Measurements from ENCODE around the gene C11orf87.
A peak's percentile ranks its signal among the peaks of the same experiment; 100 is the strongest.

The C11orf87 gene

DNA sequence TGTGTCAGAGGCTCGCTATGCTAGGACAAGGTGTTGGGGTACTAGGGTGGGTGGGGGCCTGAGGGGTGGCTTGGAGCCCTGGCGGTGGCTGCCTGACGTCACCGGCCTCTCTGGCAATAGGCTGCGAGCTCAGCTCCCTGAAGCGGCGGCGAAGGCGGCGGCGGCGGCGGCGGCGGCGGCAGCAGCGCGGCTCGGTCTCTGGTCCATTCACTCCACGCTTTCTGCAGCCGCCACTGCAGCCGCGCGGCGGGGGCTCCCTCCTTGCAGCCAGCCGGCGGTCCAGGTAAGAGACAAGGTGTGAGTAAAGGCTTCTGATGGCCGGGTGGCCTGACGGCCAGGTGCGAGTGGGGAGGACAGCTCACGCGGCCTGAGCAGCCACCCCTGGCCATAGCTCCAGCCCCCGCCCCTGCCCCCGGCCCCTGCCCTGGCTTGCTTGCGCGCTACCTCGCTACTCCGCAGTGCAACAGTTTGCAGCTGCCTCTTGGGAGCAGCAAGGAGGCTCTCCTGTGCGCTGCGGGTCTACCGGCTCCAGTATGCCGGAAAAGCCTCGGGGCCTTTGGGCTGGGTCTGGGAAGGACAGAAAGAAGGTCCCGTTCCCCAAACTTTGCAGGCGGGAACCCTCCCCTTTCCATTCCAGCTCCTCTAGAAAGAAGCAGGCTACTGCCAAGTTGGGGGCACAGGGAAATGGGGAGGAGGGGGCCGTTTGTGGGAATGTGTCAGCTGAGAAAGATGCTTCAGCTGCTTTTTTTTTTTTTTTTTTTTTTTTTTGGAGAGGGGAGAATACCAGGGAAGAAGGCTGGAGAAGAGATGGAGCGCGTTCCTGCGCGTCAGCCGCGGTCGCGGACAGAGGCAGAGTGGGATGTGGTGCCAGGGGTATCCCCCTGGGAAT lies at the start of gene C11orf87:
Gene C11orf87 (plus strand): TSS at position 210 of the 889 bp plus-strand sequence. CDS start 1,444 bp downstream, outside the sequence.
- no peaks in the 10 kb centered on the region for H3K9me3 ChIP-seq (ENCODE audit: control insufficient read depth in 5 of 5, low read length in 5 of 5)
- no peaks in the 10 kb centered on the region for H3K36me3 ChIP-seq (ENCODE audit: control insufficient read depth in 5 of 5, insufficient read depth in 5 of 5, low read length in 5 of 5)
- peaks cover 14 to 38% (median 22%) of the 10 kb centered on the region in 5 donors for H3K27me3 ChIP-seq (ENCODE audit: control insufficient read depth in 5 of 5, insufficient read depth in 4 of 5, low read length in 5 of 5)
- H3K4me1 ChIP-seq (ENCODE audit: control insufficient read depth in 5 of 5, insufficient read depth in 5 of 5, low read length in 5 of 5): peaks cover 0 to 17% (median 16%) of the 10 kb centered on the region in 5 donors
- H3K4me3 ChIP-seq (ENCODE audit: low read depth in 1 of 5, low read length in 5 of 5): peak within 1 kb of the TSS in 4 of 5 donors; percentile 45 to 64 (median 51)
- H3K27ac ChIP-seq (ENCODE audit: low read depth, low read length): no peak within 1 kb of the TSS
- H3K9ac ChIP-seq (ENCODE audit: low read length in 5 of 5): no peak within 1 kb of the TSS

DNA sequence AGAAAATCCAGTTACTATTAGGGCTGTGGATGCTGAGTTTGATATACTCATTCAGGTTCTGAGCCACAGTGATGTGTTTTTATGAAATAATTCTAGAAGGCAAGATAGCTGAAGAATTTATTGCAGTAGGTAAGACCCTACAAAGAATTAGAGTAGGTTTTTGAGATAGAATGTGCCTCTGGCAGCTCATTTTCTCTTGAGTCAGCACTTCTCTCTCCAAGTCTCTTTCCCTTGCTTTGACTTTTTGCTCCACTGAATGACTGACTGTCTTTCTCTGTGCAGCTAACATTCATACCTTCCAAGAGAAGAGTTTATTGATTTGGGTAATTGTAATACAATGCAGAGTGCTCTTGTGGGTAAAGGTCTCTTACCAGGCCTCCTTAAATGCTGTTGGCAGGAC lies 48.0 kb upstream of the C11orf87 start:
- no peak overlapping the region for H3K9ac ChIP-seq (ENCODE audit: low read length in 5 of 5)
- H3K4me1 ChIP-seq (ENCODE audit: control insufficient read depth in 5 of 5, insufficient read depth in 5 of 5, low read length in 5 of 5): no peaks in the 10 kb centered on the region
- H3K4me3 ChIP-seq (ENCODE audit: low read depth in 1 of 5, low read length in 5 of 5): no peak overlapping the region
- H3K9me3 ChIP-seq (ENCODE audit: control insufficient read depth in 5 of 5, low read length in 5 of 5): peaks cover 0 to 5% (median 0%) of the 10 kb centered on the region in 5 donors
- H3K27me3 ChIP-seq (ENCODE audit: control insufficient read depth in 5 of 5, insufficient read depth in 4 of 5, low read length in 5 of 5): no peaks in the 10 kb centered on the region
- H3K27ac ChIP-seq (ENCODE audit: low read depth, low read length): no peak overlapping the region
- no peaks in the 10 kb centered on the region for H3K36me3 ChIP-seq (ENCODE audit: control insufficient read depth in 5 of 5, insufficient read depth in 5 of 5, low read length in 5 of 5)

- no peaks in the 10 kb centered on the region for H3K27me3 ChIP-seq (ENCODE audit: control insufficient read depth in 5 of 5, insufficient read depth in 4 of 5, low read length in 5 of 5)
- no peak overlapping the region for H3K27ac ChIP-seq (ENCODE audit: low read depth, low read length)
- H3K4me3 ChIP-seq (ENCODE audit: low read depth in 1 of 5, low read length in 5 of 5): no peak overlapping the region
- H3K4me1 ChIP-seq (ENCODE audit: control insufficient read depth in 5 of 5, insufficient read depth in 5 of 5, low read length in 5 of 5): no peaks in the 10 kb centered on the region
- H3K9me3 ChIP-seq (ENCODE audit: control insufficient read depth in 5 of 5, low read length in 5 of 5): peaks cover 0 to 2% (median 0%) of the 10 kb centered on the region in 5 donors
- H3K9ac ChIP-seq (ENCODE audit: low read length in 5 of 5): no peak overlapping the region
- no peaks in the 10 kb centered on the region for H3K36me3 ChIP-seq (ENCODE audit: control insufficient read depth in 5 of 5, insufficient read depth in 5 of 5, low read length in 5 of 5)
Measured at GRCh38 chr11:109374441-109374840, 47.5 kb upstream of the C11orf87 start.

- no peak overlapping the region for H3K4me3 ChIP-seq (ENCODE audit: low read depth in 1 of 5, low read length in 5 of 5)
- no peak overlapping the region for H3K27ac ChIP-seq (ENCODE audit: low read depth, low read length)
- no peaks in the 10 kb centered on the region for H3K36me3 ChIP-seq (ENCODE audit: control insufficient read depth in 5 of 5, insufficient read depth in 5 of 5, low read length in 5 of 5)
- no peaks in the 10 kb centered on the region for H3K27me3 ChIP-seq (ENCODE audit: control insufficient read depth in 5 of 5, insufficient read depth in 4 of 5, low read length in 5 of 5)
- no peak overlapping the region for H3K9ac ChIP-seq (ENCODE audit: low read length in 5 of 5)
- no peaks in the 10 kb centered on the region for H3K9me3 ChIP-seq (ENCODE audit: control insufficient read depth in 5 of 5, low read length in 5 of 5)
- H3K4me1 ChIP-seq (ENCODE audit: control insufficient read depth in 5 of 5, insufficient read depth in 5 of 5, low read length in 5 of 5): no peaks in the 10 kb centered on the region
Measured at GRCh38 chr11:109377039-109377742, 44.8 kb upstream of the C11orf87 start.

DNA sequence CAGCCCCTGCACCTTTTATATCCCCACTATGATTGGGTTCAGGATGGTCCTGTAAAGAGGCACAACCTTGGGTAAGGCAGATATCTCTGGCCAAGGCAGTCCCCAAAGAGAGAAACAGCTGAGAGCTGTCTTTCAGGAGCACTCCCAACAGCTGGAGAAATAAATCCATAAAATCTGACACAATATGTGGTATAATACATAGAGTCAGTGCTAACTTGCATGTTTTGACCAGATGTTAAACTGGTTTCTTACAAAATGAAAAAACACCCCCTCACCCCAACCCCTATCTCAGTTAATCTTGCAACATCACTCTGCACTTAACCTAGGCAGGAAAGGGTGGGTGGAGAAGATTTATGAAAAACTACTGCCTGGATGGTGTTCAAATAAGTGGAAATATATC lies 44.0 kb upstream of the C11orf87 start:
- no peaks in the 10 kb centered on the region for H3K36me3 ChIP-seq (ENCODE audit: control insufficient read depth in 5 of 5, insufficient read depth in 5 of 5, low read length in 5 of 5)
- no peaks in the 10 kb centered on the region for H3K4me1 ChIP-seq (ENCODE audit: control insufficient read depth in 5 of 5, insufficient read depth in 5 of 5, low read length in 5 of 5)
- no peaks in the 10 kb centered on the region for H3K27me3 ChIP-seq (ENCODE audit: control insufficient read depth in 5 of 5, insufficient read depth in 4 of 5, low read length in 5 of 5)
- no peak overlapping the region for H3K4me3 ChIP-seq (ENCODE audit: low read depth in 1 of 5, low read length in 5 of 5)
- no peak overlapping the region for H3K27ac ChIP-seq (ENCODE audit: low read depth, low read length)
- H3K9ac ChIP-seq (ENCODE audit: low read length in 5 of 5): no peak overlapping the region
- H3K9me3 ChIP-seq (ENCODE audit: control insufficient read depth in 5 of 5, low read length in 5 of 5): no peaks in the 10 kb centered on the region

GRCh38 chr11:109383306-109383705 lies 38.7 kb upstream of the C11orf87 start:
- Histone ChIP-seq H3K9ac (ENCODE audit: low read length in 5 of 5) (no peak overlapping the region), H3K27ac (ENCODE audit: low read depth, low read length) (no peak overlapping the region), H3K27me3 (ENCODE audit: control insufficient read depth in 5 of 5, insufficient read depth in 4 of 5, low read length in 5 of 5) (no peaks in the 10 kb centered on the region), H3K4me1 (ENCODE audit: control insufficient read depth in 5 of 5, insufficient read depth in 5 of 5, low read length in 5 of 5) (no peaks in the 10 kb centered on the region), H3K36me3 (ENCODE audit: control insufficient read depth in 5 of 5, insufficient read depth in 5 of 5, low read length in 5 of 5) (no peaks in the 10 kb centered on the region), H3K9me3 (ENCODE audit: control insufficient read depth in 5 of 5, low read length in 5 of 5) (no peaks in the 10 kb centered on the region), H3K4me3 (ENCODE audit: low read depth in 1 of 5, low read length in 5 of 5) (no peak overlapping the region)

- Histone ChIP-seq H3K36me3 (ENCODE audit: control insufficient read depth in 5 of 5, insufficient read depth in 5 of 5, low read length in 5 of 5) (no peaks in the 10 kb centered on the region), H3K27ac (ENCODE audit: low read depth, low read length) (no peak overlapping the region), H3K27me3 (ENCODE audit: control insufficient read depth in 5 of 5, insufficient read depth in 4 of 5, low read length in 5 of 5) (no peaks in the 10 kb centered on the region), H3K9ac (ENCODE audit: low read length in 5 of 5) (no peak overlapping the region), H3K9me3 (ENCODE audit: control insufficient read depth in 5 of 5, low read length in 5 of 5) (no peaks in the 10 kb centered on the region), H3K4me1 (ENCODE audit: control insufficient read depth in 5 of 5, insufficient read depth in 5 of 5, low read length in 5 of 5) (no peaks in the 10 kb centered on the region), H3K4me3 (ENCODE audit: low read depth in 1 of 5, low read length in 5 of 5) (no peak overlapping the region)
Measured at GRCh38 chr11:109384873-109385272, 37.1 kb upstream of the C11orf87 start.

GRCh38 chr11:109388982-109389381 lies 33.0 kb upstream of the C11orf87 start:
- Histone ChIP-seq H3K4me1 (ENCODE audit: control insufficient read depth in 5 of 5, insufficient read depth in 5 of 5, low read length in 5 of 5) (no peaks in the 10 kb centered on the region), H3K9me3 (ENCODE audit: control insufficient read depth in 5 of 5, low read length in 5 of 5) (peaks cover 0 to 5% (median 0%) of the 10 kb centered on the region in 5 donors), H3K27me3 (ENCODE audit: control insufficient read depth in 5 of 5, insufficient read depth in 4 of 5, low read length in 5 of 5) (no peaks in the 10 kb centered on the region), H3K27ac (ENCODE audit: low read depth, low read length) (no peak overlapping the region), H3K4me3 (ENCODE audit: low read depth in 1 of 5, low read length in 5 of 5) (no peak overlapping the region), H3K9ac (ENCODE audit: low read length in 5 of 5) (no peak overlapping the region), H3K36me3 (ENCODE audit: control insufficient read depth in 5 of 5, insufficient read depth in 5 of 5, low read length in 5 of 5) (no peaks in the 10 kb centered on the region)

DNA sequence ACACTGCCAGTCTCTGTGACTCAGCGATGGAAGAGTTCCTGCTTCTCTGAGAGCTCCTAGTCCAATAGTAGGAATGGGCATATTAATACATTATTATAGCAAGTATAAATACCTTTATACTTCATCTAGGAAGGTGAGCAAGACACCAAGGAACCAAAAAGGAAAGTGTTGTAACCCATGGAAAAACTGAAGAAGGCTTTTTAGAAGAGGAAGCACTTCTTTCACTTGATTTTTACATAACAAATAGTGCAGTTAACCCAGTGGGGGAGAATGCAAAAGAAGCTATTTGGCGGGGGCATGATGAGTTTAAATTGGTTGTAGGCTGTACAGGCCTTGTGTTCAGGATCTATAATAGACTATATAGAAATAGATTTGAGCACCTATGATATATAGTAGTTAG lies 31.2 kb upstream of the C11orf87 start:
- no peaks in the 10 kb centered on the region for H3K4me1 ChIP-seq (ENCODE audit: control insufficient read depth in 5 of 5, insufficient read depth in 5 of 5, low read length in 5 of 5)
- no peak overlapping the region for H3K27ac ChIP-seq (ENCODE audit: low read depth, low read length)
- no peaks in the 10 kb centered on the region for H3K27me3 ChIP-seq (ENCODE audit: control insufficient read depth in 5 of 5, insufficient read depth in 4 of 5, low read length in 5 of 5)
- no peaks in the 10 kb centered on the region for H3K36me3 ChIP-seq (ENCODE audit: control insufficient read depth in 5 of 5, insufficient read depth in 5 of 5, low read length in 5 of 5)
- H3K9me3 ChIP-seq (ENCODE audit: control insufficient read depth in 5 of 5, low read length in 5 of 5): peaks cover 0 to 5% (median 0%) of the 10 kb centered on the region in 5 donors
- no peak overlapping the region for H3K4me3 ChIP-seq (ENCODE audit: low read depth in 1 of 5, low read length in 5 of 5)
- no peak overlapping the region for H3K9ac ChIP-seq (ENCODE audit: low read length in 5 of 5)

DNA sequence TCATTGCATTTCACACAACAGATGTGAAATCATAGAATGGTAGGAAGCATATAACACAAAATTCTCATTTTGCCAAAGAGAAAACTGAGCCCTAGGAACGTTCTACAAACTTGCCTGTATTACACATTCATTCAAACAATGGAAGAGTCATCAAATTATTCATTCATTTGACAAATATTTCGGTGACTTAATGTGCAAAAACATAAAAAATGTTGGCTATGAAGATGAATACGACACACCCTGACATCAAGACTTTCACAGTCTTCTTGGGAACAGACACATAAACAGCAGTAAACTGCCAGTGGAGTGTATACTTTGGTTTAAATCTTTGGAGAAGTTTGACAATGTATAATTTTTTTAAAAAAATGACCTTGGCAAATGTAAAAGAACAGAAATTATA lies 20.4 kb upstream of the C11orf87 start:
- no peak overlapping the region for H3K27ac ChIP-seq (ENCODE audit: low read depth, low read length)
- H3K4me3 ChIP-seq (ENCODE audit: low read depth in 1 of 5, low read length in 5 of 5): no peak overlapping the region
- H3K9ac ChIP-seq (ENCODE audit: low read length in 5 of 5): no peak overlapping the region
- no peaks in the 10 kb centered on the region for H3K4me1 ChIP-seq (ENCODE audit: control insufficient read depth in 5 of 5, insufficient read depth in 5 of 5, low read length in 5 of 5)
- no peaks in the 10 kb centered on the region for H3K27me3 ChIP-seq (ENCODE audit: control insufficient read depth in 5 of 5, insufficient read depth in 4 of 5, low read length in 5 of 5)
- H3K9me3 ChIP-seq (ENCODE audit: control insufficient read depth in 5 of 5, low read length in 5 of 5): peaks cover 0 to 5% (median 0%) of the 10 kb centered on the region in 5 donors
- H3K36me3 ChIP-seq (ENCODE audit: control insufficient read depth in 5 of 5, insufficient read depth in 5 of 5, low read length in 5 of 5): no peaks in the 10 kb centered on the region
